H1 (cell line): ENCODE data around the gene VAMP3. TPM values are rescaled to one million over a fixed set of nuclear protein-coding genes. Genes with fewer than 3 reads are reported as not detected.

ENCODE experiments used
- CTCF ChIA-PET: fragments of 300-600 bp; sonication (Branson Sonifier 250); formaldehyde crosslinking; loops from one replicate; lab custom pipeline; 2021; ENCODE audit not compliant: partially characterized antibody; lab: Charles Lee
- POLR2A ChIA-PET: fragments of 300-600 bp; sonication (Branson Sonifier 250); formaldehyde crosslinking; loops from one replicate; lab custom pipeline; 2021; ENCODE audit warnings: inconsistent platforms; ENCODE audit not compliant: partially characterized antibody; lab: Charles Lee
- DNase-seq, 2 experiments: peaks; one replicate each; pipeline versions ENCODE4 v3.0.0 to v3.0.0-alpha.2; 2010 to 2022; ENCODE audit warnings: low spot score in 2 of 2, low read depth in 1 of 2, mixed read lengths in 1 of 2
- FAIRE-seq: peaks from 2 replicates; lab custom pipeline; 2011; peaks lifted over from hg19 to GRCh38; lab: Jason Lieb, UNC
- H2AFZ ChIP-seq: 2 replicates; pipeline ENCODE4 v1.8.1; 2012; ENCODE audit warnings: low read length, inconsistent platforms
- H2AK5ac ChIP-seq: 2 replicates; pipeline ENCODE4 v1.6.1; 2013; ENCODE audit warnings: low read depth, low read length
- H2BK120ac ChIP-seq: replicated peaks from 2 replicates; pipeline ENCODE3; 2013; ENCODE audit warnings: low read depth, low read length, inconsistent platforms
- H2BK12ac ChIP-seq: 2 replicates; pipeline ENCODE4 v1.6.1; 2013; ENCODE audit warnings: low read depth, low read length
- H2BK15ac ChIP-seq: 2 replicates; pipeline ENCODE4 v1.6.1; 2013; ENCODE audit warnings: low read length
- H2BK20ac ChIP-seq: 2 replicates; pipeline ENCODE4 v1.6.1; 2013; ENCODE audit warnings: low read length
- H2BK5ac ChIP-seq: 2 replicates; pipeline ENCODE4 v1.6.1; 2013; ENCODE audit warnings: low read depth, low read length
- H3K14ac ChIP-seq: 2 replicates; pipeline ENCODE4 v1.6.1; 2013; ENCODE audit warnings: inconsistent platforms; ENCODE audit not compliant: insufficient read length
- H3K18ac ChIP-seq: 2 replicates; pipeline ENCODE4 v1.6.1; 2013; ENCODE audit warnings: low read length; ENCODE audit errors: extremely low read depth
- H3K23ac ChIP-seq: 2 replicates; pipeline ENCODE4 v1.6.1; 2013; ENCODE audit warnings: inconsistent platforms; ENCODE audit not compliant: insufficient read length
- H3K23me2 ChIP-seq: 2 replicates; pipeline ENCODE4 v1.6.1; 2013; ENCODE audit warnings: low read depth, low read length
- H3K27ac ChIP-seq: 2 replicates; pipeline ENCODE4 v1.6.1; 2011; ENCODE audit warnings: low read depth, low read length, inconsistent platforms
- H3K27me3 ChIP-seq, 4 experiments: replicated peaks in 1 of 4; 1 replicate in 1 of 4; 2 replicates in 3 of 4; pipeline versions ENCODE4 v1.6.1 to v1.8.1; 2011 to 2013; ENCODE audit warnings: low read length in 3 of 4, mild to moderate bottlenecking in 3 of 4, inconsistent platforms in 2 of 4, mixed read lengths in 2 of 4, moderate library complexity in 1 of 4; ENCODE audit not compliant: control insufficient read depth in 3 of 4, insufficient read depth in 3 of 4; ENCODE audit errors: extremely low read depth in 1 of 4
- H3K36me3 ChIP-seq, 4 experiments: 2 replicates each; pipeline versions ENCODE4 v1.6.1 to v1.8.1; 2011 to 2013; ENCODE audit warnings: mild to moderate bottlenecking in 4 of 4, low read length in 3 of 4, moderate library complexity in 2 of 4, control low read depth in 1 of 4, inconsistent platforms in 1 of 4; ENCODE audit not compliant: insufficient read depth in 4 of 4, control insufficient read depth in 2 of 4
- H3K4ac ChIP-seq: replicated peaks from 2 replicates; pipeline ENCODE3; 2013; ENCODE audit warnings: low read length, low read depth, mixed read lengths, inconsistent platforms; ENCODE audit not compliant: insufficient read length
- H3K4me1 ChIP-seq, 4 experiments: replicated peaks in 1 of 4; 1 replicate in 1 of 4; 2 replicates in 3 of 4; pipeline versions ENCODE4 v1.6.1 to v1.8.1; 2011 to 2013; ENCODE audit warnings: low read length in 3 of 4, inconsistent platforms in 2 of 4, mixed read lengths in 1 of 4; ENCODE audit not compliant: insufficient read depth in 4 of 4, control insufficient read depth in 3 of 4
- H3K4me2 ChIP-seq, 2 experiments: 2 replicates each; pipeline versions ENCODE4 v1.6.1 to v1.8.1; 2011 to 2013; ENCODE audit warnings: low read depth in 2 of 2, low read length in 2 of 2, control low read depth in 1 of 2, inconsistent platforms in 1 of 2, mild to moderate bottlenecking in 1 of 2; ENCODE audit not compliant: insufficient read depth in 1 of 2
- H3K4me3 ChIP-seq, 4 experiments: fragments of 200-600, 300-600 bp in 1 of 4; sonication (generic), shearing (Covaris generic), sonication (Bioruptor Twin) in 1 of 4; 2 replicates each; pipeline versions ENCODE4 v1.5.1 to v1.8.1; 2011 to 2016; ENCODE audit warnings: low read length in 4 of 4, low read depth in 3 of 4, control low read depth in 2 of 4, inconsistent platforms in 2 of 4, mild to moderate bottlenecking in 2 of 4, mixed read lengths in 1 of 4, moderate library complexity in 1 of 4; ENCODE audit not compliant: insufficient read depth in 2 of 4; ENCODE audit errors: extremely low read depth in 1 of 4
- H3K56ac ChIP-seq: replicated peaks from 2 replicates; pipeline ENCODE3; 2013; ENCODE audit warnings: low read depth, mild to moderate bottlenecking, mixed read lengths, low read length, inconsistent platforms; ENCODE audit not compliant: insufficient read length
- H3K79me1 ChIP-seq: 2 replicates; pipeline ENCODE4 v1.6.1; 2013; ENCODE audit warnings: low read depth, low read length, control low read depth
- H3K79me2 ChIP-seq, 2 experiments: 2 replicates each; pipeline versions ENCODE4 v1.6.1 to v1.8.1; 2012 to 2013; ENCODE audit warnings: low read length in 2 of 2, mild to moderate bottlenecking in 2 of 2, inconsistent platforms in 1 of 2; ENCODE audit not compliant: insufficient read depth in 2 of 2, control insufficient read depth in 1 of 2
- H3K9ac ChIP-seq, 4 experiments: replicated peaks in 1 of 4; 1 replicate in 1 of 4; 2 replicates in 3 of 4; pipeline versions ENCODE4 v1.6.1 to v1.8.1; 2011 to 2013; ENCODE audit warnings: low read depth in 3 of 4, low read length in 3 of 4, control low read depth in 2 of 4, mild to moderate bottlenecking in 2 of 4, moderate library complexity in 2 of 4, inconsistent platforms in 1 of 4; ENCODE audit errors: extremely low read depth in 1 of 4
- H3K9me3 ChIP-seq, 2 experiments: 2 replicates each; pipeline versions ENCODE4 v1.6.1 to v1.8.1; 2012 to 2013; ENCODE audit warnings: mild to moderate bottlenecking in 2 of 2, moderate library complexity in 2 of 2, control low read depth in 1 of 2, inconsistent platforms in 1 of 2, low read depth in 1 of 2, low read length in 1 of 2, mixed read lengths in 1 of 2; ENCODE audit not compliant: insufficient read depth in 2 of 2
- H4K20me1 ChIP-seq, 2 experiments: replicated peaks in 1 of 2; 2 replicates each; pipeline versions ENCODE3 to v1.8.1; 2011 to 2013; ENCODE audit warnings: inconsistent platforms in 2 of 2, low read length in 2 of 2, mild to moderate bottlenecking in 1 of 2; ENCODE audit not compliant: insufficient read depth in 2 of 2, control insufficient read depth in 1 of 2
- H4K5ac ChIP-seq: 2 replicates; pipeline ENCODE4 v1.6.1; 2013; ENCODE audit warnings: low read length, low read depth, mixed read lengths, inconsistent platforms; ENCODE audit not compliant: insufficient read length
- H4K8ac ChIP-seq: 2 replicates; pipeline ENCODE4 v1.8.0; 2013; ENCODE audit warnings: mild to moderate bottlenecking, moderate library complexity, low read length, inconsistent platforms; ENCODE audit not compliant: insufficient read depth; ENCODE audit errors: extremely low read depth
- H4K91ac ChIP-seq: replicated peaks from 2 replicates; pipeline ENCODE3; 2013; ENCODE audit warnings: low read length, mixed read lengths, inconsistent platforms; ENCODE audit not compliant: insufficient read length
- ASH2L ChIP-seq: fragments of 200-600, 300-600 bp; sonication (generic); IDR thresholded peaks from one replicate; pipeline ENCODE4 v1.7.1; 2017; ENCODE audit warnings: low read length
- ATF2 ChIP-seq: IDR thresholded peaks from 2 replicates; pipeline ENCODE4 v1.6.1; 2012; ENCODE audit warnings: low read length, inconsistent platforms
- CHD2 ChIP-seq: IDR thresholded peaks from 2 replicates; pipeline ENCODE4 v1.6.1; 2012; ENCODE audit warnings: low read length, improper control_type of control experiment
- E2F6 ChIP-seq: IDR thresholded peaks from 2 replicates; pipeline ENCODE4 v1.6.1; 2012; ENCODE audit warnings: inconsistent platforms
- KDM4A ChIP-seq: IDR thresholded peaks from one replicate; pipeline ENCODE4 v1.7.1; 2012; ENCODE audit warnings: low read depth, mild to moderate bottlenecking, moderate library complexity, low read length, inconsistent platforms; ENCODE audit not compliant: severe bottlenecking
- KDM5A ChIP-seq: fragments of 200-600 bp; IDR thresholded peaks from 2 replicates; pipeline ENCODE4 v1.7.1; 2012; ENCODE audit warnings: mild to moderate bottlenecking, low read length, inconsistent platforms, mixed read lengths
- SIX5 ChIP-seq: IDR thresholded peaks from 2 replicates; pipeline ENCODE4 v1.6.1; 2011; ENCODE audit warnings: mild to moderate bottlenecking, low read depth, low read length
- SP4 ChIP-seq: IDR thresholded peaks from 2 replicates; pipeline ENCODE4 v1.6.1; 2012; ENCODE audit warnings: low read length, inconsistent platforms
- SRF ChIP-seq: IDR thresholded peaks from 2 replicates; pipeline ENCODE4 v1.6.1; 2011; ENCODE audit warnings: mild to moderate bottlenecking, low read depth, low read length, moderate library complexity
- SUZ12 ChIP-seq: fragments of 200-600 bp; sonication (generic); IDR thresholded peaks from 2 replicates; pipeline ENCODE4 v1.6.1; 2012; ENCODE audit warnings: mild to moderate bottlenecking, inconsistent platforms, low read length, moderate library complexity, mixed read lengths
- WGBS, 2 experiments: shearing (Covaris generic) in 1 of 2; methylation state at CpG; one replicate each; pipeline versions ENCODE4 v1.1.6 to v1.1.7; 2013 to 2015; ENCODE audit warnings: low lambda C conversion rate in 2 of 2, mixed read lengths in 2 of 2, inconsistent platforms in 1 of 2, low coverage in 1 of 2, missing lambda C conversion rate in 1 of 2; ENCODE audit not compliant: insufficient replicate concordance in 2 of 2, insufficient coverage in 1 of 2, insufficient read length in 1 of 2; ENCODE audit errors: extremely low coverage in 1 of 2, missing lambda C conversion rate in 1 of 2; 5-methylcytosine and 5-hydroxymethylcytosine counted together
- polyA plus RNA-seq, 7 experiments: library from polyadenylated mRNA; depleted of rRNA in 3 of 7; stranded (reverse) in 5 of 7; unstranded in 2 of 7; fragments of >200 nt in 5 of 7; fragments of 200-250 nt in 2 of 7; gene quantifications; 1 replicate in 5 of 7; 2 replicates in 1 of 7; 4 replicates in 1 of 7; pipeline versions ENCODE4 v1.2.1 to v1.2.3, GENCODE V29; 2011 to 2013; ENCODE audit warnings: missing spikeins in 2 of 7, mixed read lengths in 2 of 7
- total RNA-seq: library from RNA; stranded (reverse); fragmentation: NEBNext Ultra II Directional; extraction: Animal tissue kit (Norgen Biotek cat#: 25700); gene quantifications from 2 replicates; pipeline ENCODE4 v1.2.1, GENCODE V29; 2021

VAMP3 gene
- total and polyA plus RNA-seq, 2 of the 8 experiments (the other 6 are each of a cell fraction or from before 2014, with no cell fraction given) = 27.9 to 36.7 TPM

GRCh38 chr1:7781923-7782495 is 10.9 kb downstream of the VAMP3 start:
- H2AK5ac ChIP-seq = no peak overlapping the region
- WGBS, 2 experiments = 89% methylated on average over 16 of the region's 16 CpGs; no CpG with 5 or more reads in 1 of the 2 experiments
- no peak overlapping the region for H3K23ac ChIP-seq
- H3K14ac ChIP-seq = no peak overlapping the region
- no peak overlapping the region for H2BK12ac ChIP-seq
- no peak overlapping the region for H3K4me3 ChIP-seq
- peaks cover 0 to 2% of the 10 kb centered on the region in 2 experiments for H4K20me1 ChIP-seq
- peaks cover 0 to 6% of the 10 kb centered on the region in 2 experiments; a peak in 1 of 4 replicates for H3K9me3 ChIP-seq
- no peak overlapping the region for H4K8ac ChIP-seq
- ChIA-PET CTCF (interaction anchor here (1.8 kb wide), 1 partner anchor 113 kb away, joined by 7 read pairs; no protein-coding TSS in a partner anchor), POLR2A (interaction anchor here (0.9 to 1.7 kb wide), 3 partner anchors 8 to 589 kb away, joined by 3 to 8 read pairs (median 3); partner anchors contain the start of gene VAMP3)
- no peaks in the 10 kb centered on the region; the same call in 1 of the 2 replicates for H3K79me1 ChIP-seq
- DNase-seq (no peak), FAIRE-seq (no peak)
- H3K23me2 ChIP-seq = peaks cover 2% of the 10 kb centered on the region; the same call in 1 of the 2 replicates
- H4K91ac ChIP-seq = no peak overlapping the region
- no peak overlapping the region; a peak in 1 of 4 replicates for H3K4me2 ChIP-seq
- no peak overlapping the region for H3K27ac ChIP-seq
- H3K56ac ChIP-seq = no peak overlapping the region
- H2BK15ac ChIP-seq = no peak overlapping the region
- no peaks in the 10 kb centered on the region for H3K79me2 ChIP-seq
- H3K18ac ChIP-seq = no peak overlapping the region
- peaks cover 0 to 6% (median 0%) of the 10 kb centered on the region in 4 experiments; a peak in 2 of 7 replicates for H3K4me1 ChIP-seq
- H4K5ac ChIP-seq = no peak overlapping the region
- peaks cover 4 to 50% (median 28%) of the 10 kb centered on the region in 4 experiments; a peak in 7 of 8 replicates for H3K36me3 ChIP-seq
- no peak overlapping the region for H2BK20ac ChIP-seq
- H2BK5ac ChIP-seq = no peak overlapping the region
- no peak overlapping the region for H2BK120ac ChIP-seq
- no peak overlapping the region for H2AFZ ChIP-seq
- H3K9ac ChIP-seq = no peak overlapping the region
- no peak overlapping the region for H3K4ac ChIP-seq
- peaks cover 0 to 8% (median 7%) of the 10 kb centered on the region in 4 experiments; a peak in 5 of 7 replicates for H3K27me3 ChIP-seq
- TF ChIP-seq KDM4A (no peak), CHD2 (no peak), ASH2L (no peak), SUZ12 (no peak), E2F6 (no peak), KDM5A (no peak), SRF (no peak), SP4 (no peak), SIX5 (no peak), ATF2 (no peak)
